Thymus (tissue), 11 donors: Measurements from ENCODE around the gene TNFSF8. TPM values are rescaled to one million over a fixed set of nuclear protein-coding genes. Genes with fewer than 3 reads are reported as not detected.
A peak's percentile ranks its signal among the peaks of the same experiment; 100 is the strongest.

Source experiments
- DNase-seq, 9 donors: peaks; one replicate each; pipeline ENCODE4 v3.0.0-alpha.2; 2013; ENCODE audit warnings: low spot score in 9 of 9, low read depth in 6 of 9, missing footprints in 1 of 9
- H3K27ac ChIP-seq, 2 donors: one replicate each; pipeline ENCODE4 v1.5.1; 2013; ENCODE audit warnings: control low read depth in 1 of 2, low read depth in 1 of 2, low read length in 1 of 2, mild to moderate bottlenecking in 1 of 2, moderate library complexity in 1 of 2
- H3K27me3 ChIP-seq, 2 donors: one replicate each; pipeline ENCODE4 v1.5.1; 2013; ENCODE audit warnings: low read length in 1 of 2; ENCODE audit not compliant: control insufficient read depth in 2 of 2, insufficient read depth in 1 of 2
- H3K36me3 ChIP-seq, 2 donors: one replicate each; pipeline ENCODE4 v1.5.1; 2013; ENCODE audit warnings: low read length in 1 of 2, mild to moderate bottlenecking in 1 of 2, moderate library complexity in 1 of 2; ENCODE audit not compliant: control insufficient read depth in 2 of 2, insufficient read depth in 2 of 2
- H3K4me1 ChIP-seq, 2 donors: one replicate each; pipeline ENCODE4 v1.5.1; 2013; ENCODE audit warnings: low read length in 2 of 2; ENCODE audit not compliant: control insufficient read depth in 2 of 2, insufficient read depth in 2 of 2
- H3K4me3 ChIP-seq, 2 donors: one replicate each; pipeline ENCODE4 v1.5.1; 2013; ENCODE audit warnings: low read length in 2 of 2, control low read depth in 1 of 2, mild to moderate bottlenecking in 1 of 2
- H3K9me3 ChIP-seq, 2 donors: one replicate each; pipeline ENCODE4 v1.5.1; 2013; ENCODE audit warnings: low read length in 1 of 2, mild to moderate bottlenecking in 1 of 2; ENCODE audit not compliant: control insufficient read depth in 2 of 2, insufficient read depth in 1 of 2
- WGBS: extraction: QIAGEN DNeasy Blood & Tissue Kit; methylation state at CpG from one replicate; pipeline ENCODE4 v1.1.7; 2013; 5-methylcytosine and 5-hydroxymethylcytosine counted together
- polyA plus RNA-seq: library from polyadenylated mRNA; stranded (reverse); fragments of 200-250 nt; gene quantifications from one replicate; pipeline ENCODE4 v1.2.3, GENCODE V29; 2013
- total RNA-seq: library from RNA; stranded (reverse); fragments of 120-200 nt; gene quantifications from one replicate; pipeline ENCODE4 v1.2.4, GENCODE V29; 2013
- donor health status: healthy.

TNFSF8 gene
- total and polyA plus RNA-seq, 2 donors = 14.7 to 82.1 TPM

DNA sequence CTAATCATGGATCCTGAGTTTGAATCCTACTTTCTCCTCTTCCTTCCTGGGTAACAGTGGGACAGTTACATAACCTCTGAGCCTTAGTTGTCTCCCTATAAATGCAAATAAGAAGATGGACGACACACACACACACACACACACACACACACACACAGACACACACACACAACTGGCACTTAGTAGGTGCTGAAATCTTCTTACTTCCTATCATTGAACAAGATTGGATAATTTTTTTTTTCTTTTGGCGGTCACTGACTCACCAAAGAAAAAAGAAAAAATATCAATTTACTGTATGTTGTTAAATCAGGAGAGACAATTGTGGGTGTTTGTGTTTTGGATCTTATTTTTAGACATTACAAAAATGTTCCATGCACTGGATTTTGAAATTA lies 28.4 kb upstream of the TNFSF8 start:
- WGBS = 84% methylated on average over 2 of the region's 2 CpGs
- Histone ChIP-seq H3K4me3 (no peak overlapping the region), H3K4me1 (peaks cover 0 to 2% of the 10 kb centered on the region in 2 donors), H3K36me3 (no peaks in the 10 kb centered on the region), H3K9me3 (peaks cover 3% of the 10 kb centered on the region in 2 donors), H3K27ac (no peak overlapping the region), H3K27me3 (no peaks in the 10 kb centered on the region)
- DNase-seq = no peak

DNA sequence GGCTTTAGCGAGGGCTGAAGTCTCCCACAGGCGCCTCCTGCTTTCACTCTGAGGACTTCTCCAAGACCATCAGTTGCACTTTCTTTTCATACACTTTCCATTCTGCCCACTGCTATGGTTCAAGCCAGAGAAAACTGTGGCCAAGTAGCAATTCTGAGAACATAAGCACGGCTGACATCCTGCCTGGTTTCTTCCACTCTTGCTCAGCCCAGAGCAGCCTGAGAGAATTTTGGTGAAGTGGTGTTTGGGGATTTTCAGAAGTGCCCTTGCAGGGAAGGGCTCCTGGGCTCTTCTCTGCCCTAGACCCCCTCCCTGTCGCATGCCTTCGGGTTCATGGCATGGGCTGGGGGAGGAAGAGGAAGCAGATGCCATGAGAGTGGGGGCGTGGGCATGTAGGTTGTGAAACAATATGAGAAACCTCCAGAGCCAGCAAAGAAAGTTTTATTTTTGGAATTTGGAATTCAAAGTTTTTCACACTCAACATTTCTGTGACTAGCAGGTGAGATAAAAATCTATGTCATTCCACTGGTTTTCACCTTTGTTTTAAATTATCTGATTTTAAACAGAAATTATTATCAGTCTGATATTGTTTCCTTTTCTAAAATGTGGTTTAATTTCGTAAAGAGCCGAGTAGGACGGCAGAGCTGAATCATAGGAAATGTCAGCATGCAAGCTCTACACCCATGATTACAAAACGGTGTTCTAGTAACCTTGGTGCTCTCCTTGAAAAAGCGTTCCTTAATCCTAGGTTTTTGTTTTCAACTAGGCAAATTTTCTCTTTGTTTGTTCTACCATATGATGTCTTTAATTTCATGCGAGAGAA lies 27.8 kb upstream of the TNFSF8 start:
- 28% methylated on average over 12 of the region's 12 CpGs for WGBS
- Histone ChIP-seq H3K27ac (peak overlapping the region in 1 of 2 donors; percentile 15), H3K9me3 (peaks cover 0 to 3% of the 10 kb centered on the region in 2 donors), H3K36me3 (no peaks in the 10 kb centered on the region), H3K27me3 (no peaks in the 10 kb centered on the region), H3K4me3 (no peak overlapping the region), H3K4me1 (peaks cover 0 to 2% of the 10 kb centered on the region in 2 donors)
- DNase-seq = peak in 1 of 9 donors; percentile 25

DNA sequence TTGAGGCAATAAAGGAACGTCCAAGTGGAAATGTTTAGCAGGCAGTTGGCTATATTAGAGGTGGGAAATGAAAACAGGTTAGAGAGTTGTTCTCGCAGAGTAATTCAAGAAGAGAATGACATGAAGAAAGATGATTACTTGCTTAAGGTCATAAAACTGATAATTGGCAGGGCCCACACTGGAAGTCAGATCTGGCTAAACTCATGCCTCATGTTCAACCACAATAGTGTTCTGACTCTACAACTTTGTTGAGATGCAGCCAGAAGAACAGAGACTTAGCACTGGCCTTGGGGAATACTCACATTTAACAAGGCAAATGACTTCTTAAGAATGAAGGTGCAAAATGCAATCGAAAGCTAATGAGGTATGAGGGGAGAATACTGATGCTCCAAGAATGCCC lies 27.2 kb upstream of the TNFSF8 start:
- peaks cover 0 to 3% of the 10 kb centered on the region in 2 donors for H3K9me3 ChIP-seq
- peaks cover 0 to 2% of the 10 kb centered on the region in 2 donors for H3K4me1 ChIP-seq
- H3K27ac ChIP-seq = no peak overlapping the region
- 95% methylated on average over 3 of the region's 3 CpGs for WGBS
- H3K36me3 ChIP-seq = no peaks in the 10 kb centered on the region
- no peak overlapping the region for H3K4me3 ChIP-seq
- DNase-seq = no peak
- no peaks in the 10 kb centered on the region for H3K27me3 ChIP-seq

DNA sequence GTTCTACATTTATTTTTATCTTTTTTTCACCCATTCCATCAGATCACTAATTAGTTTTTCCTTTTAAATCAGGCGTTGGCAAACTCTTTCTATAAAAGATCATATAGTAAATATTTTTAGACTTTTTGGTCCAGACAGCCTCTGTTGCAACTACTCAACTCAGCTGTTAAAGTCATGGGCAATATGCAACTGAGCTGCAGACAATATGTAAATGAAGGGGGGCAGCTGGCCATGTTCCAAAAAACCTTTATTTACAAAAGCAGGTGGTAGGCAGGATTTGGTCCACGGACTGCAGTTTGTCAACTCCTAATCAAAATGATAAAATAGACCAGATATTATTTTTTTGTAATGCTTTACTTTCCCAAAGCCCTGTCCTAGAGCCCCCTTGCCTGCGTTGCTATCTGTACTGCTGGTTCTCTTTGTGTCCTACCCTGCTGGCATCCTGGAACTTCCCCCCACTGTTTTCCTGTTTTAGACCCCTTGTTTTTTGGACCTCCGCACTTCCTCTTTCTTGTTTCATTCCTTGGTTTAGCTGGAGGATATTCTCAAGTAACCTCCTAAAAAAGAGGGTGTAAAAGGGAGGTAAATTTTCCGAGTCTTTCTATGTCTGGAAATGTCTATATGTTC lies 24.7 kb upstream of the TNFSF8 start:
- WGBS = 51% methylated on average over 5 of the region's 5 CpGs
- H3K4me1 ChIP-seq = peaks cover 0 to 2% of the 10 kb centered on the region in 2 donors

DNA sequence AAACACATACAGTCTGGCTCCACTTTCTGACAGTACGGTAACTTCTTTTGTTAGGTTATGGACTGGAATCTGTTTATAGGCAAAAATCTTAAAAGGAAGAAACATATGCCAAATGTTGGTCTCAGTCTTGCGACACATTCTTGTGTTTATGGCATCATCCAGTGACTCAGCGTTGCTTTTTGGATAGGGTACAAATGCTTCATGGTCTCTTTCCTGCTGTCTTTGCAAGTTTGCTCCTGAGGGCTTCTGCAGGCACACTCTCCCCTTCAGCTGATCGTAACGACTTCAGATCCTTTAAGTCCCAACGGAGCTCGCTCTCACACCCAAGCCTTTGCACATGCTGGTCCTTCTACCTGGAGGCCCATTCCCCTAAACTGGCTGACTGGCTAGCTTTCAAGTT lies 23.6 kb upstream of the TNFSF8 start:
- Histone ChIP-seq H3K4me3 (no peak overlapping the region), H3K27ac (no peak overlapping the region), H3K9me3 (no peaks in the 10 kb centered on the region), H3K27me3 (no peaks in the 10 kb centered on the region), H3K36me3 (no peaks in the 10 kb centered on the region), H3K4me1 (peaks cover 0 to 2% of the 10 kb centered on the region in 2 donors)
- no peak for DNase-seq
- WGBS = 70% methylated on average over 7 of the region's 7 CpGs

More for the DNA sequence above, 24.7 kb upstream of the TNFSF8 start:
- Histone ChIP-seq H3K4me3 (no peak overlapping the region), H3K36me3 (no peaks in the 10 kb centered on the region), H3K9me3 (peaks cover 0 to 1% of the 10 kb centered on the region in 2 donors), H3K27ac (no peak overlapping the region), H3K27me3 (no peaks in the 10 kb centered on the region)
- no peak for DNase-seq

DNA sequence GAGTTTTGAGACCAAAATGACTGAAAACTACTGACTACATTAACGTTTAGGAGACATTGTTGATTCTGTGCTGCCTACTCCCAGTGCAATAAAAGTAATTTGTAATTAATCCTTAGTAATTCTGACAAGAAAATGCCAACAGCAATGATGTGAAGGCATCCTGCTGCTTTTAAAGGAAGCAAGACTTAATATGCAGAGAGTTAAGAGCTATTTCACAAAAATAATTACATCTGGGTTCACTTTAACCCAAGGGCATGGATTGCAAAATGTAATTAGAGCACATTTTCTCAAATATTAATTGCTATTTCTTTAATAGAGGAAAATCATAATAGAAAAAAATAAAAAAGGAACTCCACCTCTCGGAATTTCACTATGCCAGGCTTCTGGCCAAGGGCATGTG lies 22.7 kb upstream of the TNFSF8 start:
- WGBS = 94% methylated on average over 2 of the region's 2 CpGs
- H3K4me3 ChIP-seq = no peak overlapping the region
- no peak for DNase-seq
- no peaks in the 10 kb centered on the region for H3K36me3 ChIP-seq
- no peaks in the 10 kb centered on the region for H3K9me3 ChIP-seq
- H3K4me1 ChIP-seq = peaks cover 0 to 2% of the 10 kb centered on the region in 2 donors
- no peaks in the 10 kb centered on the region for H3K27me3 ChIP-seq
- H3K27ac ChIP-seq = no peak overlapping the region

DNA sequence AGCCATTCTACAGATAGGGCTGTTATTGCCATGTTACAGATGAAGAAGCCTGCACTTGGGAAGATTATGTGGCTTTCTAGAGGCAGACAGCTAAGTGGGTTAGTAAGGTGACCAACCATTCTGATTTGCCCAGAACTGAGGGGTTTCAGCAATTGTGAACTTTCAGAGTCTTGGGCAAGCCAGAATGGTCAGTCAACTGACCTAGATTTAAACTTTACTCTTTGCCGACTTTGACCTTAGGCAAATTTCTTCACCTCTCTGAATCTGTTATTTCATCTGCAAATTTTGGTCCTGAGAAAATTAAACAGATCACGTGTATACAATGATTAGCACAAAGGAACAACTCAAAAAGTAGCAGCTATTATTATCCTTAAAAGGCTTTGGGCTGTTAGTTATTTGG lies 20.4 kb upstream of the TNFSF8 start:
- no peaks in the 10 kb centered on the region for H3K9me3 ChIP-seq
- no peaks in the 10 kb centered on the region for H3K27me3 ChIP-seq
- WGBS = over 99% methylated on average over 2 of the region's 2 CpGs
- DNase-seq = no peak
- H3K4me3 ChIP-seq = no peak overlapping the region
- H3K27ac ChIP-seq = no peak overlapping the region
- no peaks in the 10 kb centered on the region for H3K36me3 ChIP-seq
- H3K4me1 ChIP-seq = peaks cover 3 to 8% of the 10 kb centered on the region in 2 donors

DNA sequence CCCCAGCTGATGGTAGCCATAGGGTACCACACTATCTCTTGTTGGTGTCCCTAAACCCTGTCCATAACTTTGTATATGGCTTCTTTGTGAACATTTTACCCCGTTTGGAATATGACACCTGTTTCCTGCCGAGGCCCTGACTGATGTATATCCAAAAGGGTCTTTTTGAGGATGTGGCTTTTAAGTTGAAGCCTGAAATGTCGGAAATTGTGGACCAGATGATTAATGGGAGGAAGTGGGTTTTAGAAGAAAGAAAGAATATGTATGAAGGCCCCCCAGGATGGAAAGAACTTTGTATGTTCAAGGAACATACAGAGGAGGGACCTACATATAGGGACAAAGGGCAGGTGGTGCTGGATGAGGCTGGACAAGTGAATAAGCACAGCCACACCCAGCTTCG lies 16.7 kb upstream of the TNFSF8 start:
- no peaks in the 10 kb centered on the region for H3K27me3 ChIP-seq
- H3K4me1 ChIP-seq = peaks cover 3 to 8% of the 10 kb centered on the region in 2 donors
- WGBS = 16% methylated on average over 4 of the region's 4 CpGs
- H3K9me3 ChIP-seq = no peaks in the 10 kb centered on the region
- H3K27ac ChIP-seq = no peak overlapping the region
- H3K4me3 ChIP-seq = no peak overlapping the region
- no peaks in the 10 kb centered on the region for H3K36me3 ChIP-seq
- DNase-seq = no peak

DNA sequence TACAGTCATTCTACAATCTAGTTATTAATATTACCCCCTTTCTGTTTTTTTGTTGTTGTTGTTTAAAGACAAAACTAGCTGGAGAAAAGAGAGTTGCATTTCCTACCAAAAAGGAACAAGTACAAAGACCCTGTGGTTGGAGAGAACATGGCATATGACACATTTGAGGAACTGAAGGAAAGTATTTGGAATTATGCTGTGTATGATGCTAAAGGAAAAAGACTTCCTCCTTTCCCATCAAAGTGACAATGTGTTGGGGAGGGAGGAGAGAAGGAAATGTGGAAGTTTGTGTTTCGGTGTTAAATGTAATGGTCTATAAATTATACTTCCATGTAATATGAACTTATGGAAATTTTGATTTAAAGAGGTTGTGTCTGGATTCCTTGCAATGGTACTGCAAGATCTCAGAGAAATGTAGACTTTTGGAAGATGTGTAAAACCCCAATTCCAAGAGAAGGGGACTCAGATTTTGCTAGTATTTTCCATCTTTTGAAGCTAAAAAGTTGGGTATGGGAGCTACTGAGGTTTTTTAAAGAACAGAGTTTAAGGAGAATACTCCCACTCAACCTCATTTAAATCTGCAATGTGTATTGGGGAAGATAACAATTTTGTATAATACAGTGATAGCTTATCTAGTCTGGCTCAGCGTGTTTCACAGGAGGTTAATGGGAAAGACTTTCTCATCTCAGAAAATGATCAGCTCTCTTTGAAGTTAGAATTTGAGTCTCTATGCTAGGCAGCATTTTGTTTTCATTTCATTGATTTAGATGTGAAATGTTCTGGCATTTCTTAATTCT lies 15.4 kb upstream of the TNFSF8 start:
- H3K27ac ChIP-seq = no peak overlapping the region
- H3K4me1 ChIP-seq = peaks cover 3 to 8% of the 10 kb centered on the region in 2 donors
- 81% methylated on average over 2 of the region's 2 CpGs for WGBS
- H3K36me3 ChIP-seq = no peaks in the 10 kb centered on the region
- H3K4me3 ChIP-seq = no peak overlapping the region
- DNase-seq = no peak
- no peaks in the 10 kb centered on the region for H3K27me3 ChIP-seq
- H3K9me3 ChIP-seq = no peaks in the 10 kb centered on the region
